Measurements from ENCODE around the gene NDUFV3. TPM values are rescaled to one million over a fixed set of nuclear protein-coding genes. Genes with fewer than 3 reads are reported as not detected.
"Not testable (repeated sequence)": the region's sequence is repeated elsewhere in the genome, so short reads cannot be mapped to it uniquely, and the experiment has no call there.

NDUFV3 gene
- total RNA-seq, 1 experiment from 2014 or later: 60.5 TPM

DNA sequence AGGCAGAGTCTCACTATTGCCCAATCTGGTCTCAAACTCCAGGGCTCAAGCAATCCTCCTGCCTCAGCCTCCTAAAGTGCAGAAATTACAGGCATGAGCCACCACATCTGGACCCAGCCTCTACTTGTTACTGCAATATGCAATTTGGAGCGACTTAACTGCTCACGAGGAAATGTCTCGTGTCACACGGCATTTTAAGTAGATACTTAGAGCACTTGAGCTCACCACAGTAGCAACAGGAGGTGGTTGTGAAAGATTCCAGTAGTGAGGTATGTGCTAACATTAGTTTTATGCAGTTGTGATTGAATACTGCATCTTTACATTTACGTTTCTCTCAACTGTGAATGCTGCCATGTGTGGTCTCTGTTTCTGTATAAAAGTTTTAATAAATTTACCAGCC is 5.8 kb upstream of the NDUFV3 start:
- no peak for DNase-seq (ENCODE audit: low read depth)

DNA sequence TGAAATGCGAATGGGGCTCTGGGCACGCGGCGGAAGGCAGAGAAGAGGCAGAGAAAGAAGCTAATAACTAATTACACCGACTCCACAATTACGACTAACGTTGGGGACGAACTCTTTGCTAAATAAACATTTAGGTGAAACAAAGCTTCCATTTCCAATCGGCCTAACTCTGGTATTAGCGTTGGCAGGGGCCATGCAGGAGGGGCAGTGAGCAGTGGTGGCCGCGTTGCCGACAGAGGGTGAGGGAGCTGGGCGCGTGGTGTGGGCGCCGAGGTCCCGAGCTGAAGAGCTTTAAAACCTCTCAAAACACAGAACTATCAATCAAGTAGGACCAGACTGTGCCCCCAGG is 553 bp upstream of the NDUFV3 start:
- DNase-seq (ENCODE audit: low read depth): no peak

DNA sequence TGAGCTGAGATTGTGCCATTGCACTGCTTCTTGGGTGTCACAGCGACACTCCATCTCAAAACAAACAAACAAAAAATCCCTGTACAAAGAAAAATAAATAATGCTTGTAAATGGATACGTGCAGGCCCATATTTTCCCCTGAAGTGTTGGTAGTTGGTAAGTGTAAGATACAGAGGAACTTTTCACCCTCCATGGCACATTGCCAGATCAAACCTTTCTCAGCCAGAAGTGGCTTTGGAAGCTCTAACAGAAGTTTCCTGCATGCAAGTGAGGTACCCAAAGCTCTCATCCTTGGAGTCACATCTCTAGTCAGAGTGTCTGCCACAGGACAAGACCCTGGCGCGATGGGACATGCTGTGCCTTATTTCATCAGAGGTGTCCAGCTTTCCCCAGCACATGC is 7.3 kb downstream of the NDUFV3 start:
- no peak for DNase-seq (ENCODE audit: low read depth)

DNA sequence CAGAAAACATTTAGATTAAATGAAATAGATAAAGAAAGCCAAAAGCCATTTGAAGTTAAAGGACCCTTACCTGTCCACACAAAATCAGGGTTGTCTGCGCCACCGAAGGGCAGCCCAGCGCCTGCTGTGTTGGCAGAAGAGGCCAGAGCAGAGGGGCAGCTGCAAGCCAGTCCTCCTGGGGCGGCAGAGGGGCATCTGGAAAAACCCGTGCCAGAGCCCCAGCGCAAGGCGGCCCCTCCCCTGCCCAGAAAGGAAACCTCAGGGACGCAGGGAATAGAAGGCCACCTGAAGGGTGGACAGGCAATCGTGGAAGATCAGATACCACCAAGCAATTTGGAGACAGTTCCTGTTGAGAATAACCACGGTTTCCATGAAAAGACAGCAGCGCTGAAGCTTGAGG is 10.7 kb downstream of the NDUFV3 start:
- DNase-seq (ENCODE audit: low read depth): no peak

DNA sequence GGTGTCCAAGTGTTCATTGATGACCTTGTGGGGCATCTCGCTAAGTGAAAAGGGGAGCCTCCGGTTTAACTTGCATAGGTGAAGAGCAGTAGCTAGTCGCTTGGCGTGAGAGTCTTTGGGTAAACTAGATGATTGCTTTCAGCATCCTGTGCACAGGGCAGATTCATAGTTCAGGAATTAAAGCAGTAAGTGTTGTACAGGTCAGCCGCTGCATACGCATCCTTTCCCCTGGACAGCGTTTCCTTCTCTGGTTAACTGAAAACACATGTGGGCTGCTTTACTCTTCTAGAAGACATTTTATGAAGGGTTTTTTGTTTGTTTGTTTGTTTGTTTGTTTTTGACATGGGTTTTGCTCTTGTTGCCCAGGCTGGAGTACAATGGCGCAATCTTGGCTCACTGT is 12.1 kb downstream of the NDUFV3 start:
- no peak for DNase-seq (ENCODE audit: low read depth)

DNA sequence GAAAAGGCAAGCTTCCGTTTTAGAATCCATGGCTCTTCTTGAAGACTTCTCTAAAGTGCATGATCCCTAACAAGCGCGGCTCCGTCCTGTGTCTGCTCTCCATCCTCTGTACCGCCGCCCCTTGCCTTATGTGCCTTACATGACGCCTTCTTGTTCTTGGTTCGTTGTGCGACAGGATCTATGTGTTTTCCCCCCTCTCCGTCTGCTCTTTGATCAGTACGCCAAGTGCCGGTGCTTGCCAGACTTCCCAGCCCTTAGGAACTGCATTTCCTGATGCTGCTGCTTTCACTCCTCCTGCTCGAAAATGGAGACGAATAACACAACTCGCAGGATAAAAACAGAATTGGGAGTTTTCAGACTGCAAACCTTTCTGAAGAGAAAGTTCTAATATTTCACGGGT is 13.1 kb downstream of the NDUFV3 start:
- no peak for DNase-seq (ENCODE audit: low read depth)

DNA sequence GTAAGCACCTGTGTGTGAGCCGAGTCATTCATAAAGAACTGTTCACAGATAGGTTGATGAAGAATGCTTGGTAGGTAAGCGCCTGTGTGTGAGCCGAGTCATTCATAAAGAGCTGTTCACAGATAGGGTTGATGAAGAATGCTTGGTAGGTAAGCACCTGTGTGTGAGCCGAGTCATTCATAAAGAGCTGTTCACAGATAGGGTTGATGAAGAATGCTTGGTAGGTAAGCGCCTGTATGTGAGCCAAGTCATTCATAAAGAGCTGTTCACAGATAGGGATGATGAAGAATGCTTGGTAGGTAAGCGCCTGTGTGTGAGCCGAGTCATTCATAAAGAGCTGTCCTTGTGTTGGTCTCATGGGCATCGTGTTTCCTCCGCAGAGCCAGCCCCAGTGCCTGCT is 15.4 kb downstream of the NDUFV3 start:
- not testable (repeated sequence) for DNase-seq (ENCODE audit: low read depth)

DNA sequence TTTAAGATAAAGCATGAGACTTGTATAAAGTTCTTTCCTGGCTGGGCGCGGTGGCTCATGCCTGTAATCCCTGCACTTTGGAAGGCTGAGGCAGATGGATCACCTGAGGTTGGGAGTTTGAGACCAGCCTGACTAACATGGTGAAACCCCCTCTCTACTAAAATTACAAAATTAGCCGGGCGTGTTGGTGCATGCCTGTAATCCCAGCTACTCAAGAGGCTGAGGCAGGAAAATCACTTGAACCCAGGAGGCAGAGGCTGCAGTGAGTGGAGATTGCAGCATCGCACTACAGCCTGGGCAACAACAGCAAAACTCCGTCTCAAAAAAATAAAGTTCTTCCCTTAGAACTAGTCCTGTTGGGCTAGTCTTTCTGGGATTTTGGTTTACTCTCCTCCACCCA is 18.8 kb downstream of the NDUFV3 start:
- DNase-seq (ENCODE audit: low read depth): not testable (repeated sequence)

DNA sequence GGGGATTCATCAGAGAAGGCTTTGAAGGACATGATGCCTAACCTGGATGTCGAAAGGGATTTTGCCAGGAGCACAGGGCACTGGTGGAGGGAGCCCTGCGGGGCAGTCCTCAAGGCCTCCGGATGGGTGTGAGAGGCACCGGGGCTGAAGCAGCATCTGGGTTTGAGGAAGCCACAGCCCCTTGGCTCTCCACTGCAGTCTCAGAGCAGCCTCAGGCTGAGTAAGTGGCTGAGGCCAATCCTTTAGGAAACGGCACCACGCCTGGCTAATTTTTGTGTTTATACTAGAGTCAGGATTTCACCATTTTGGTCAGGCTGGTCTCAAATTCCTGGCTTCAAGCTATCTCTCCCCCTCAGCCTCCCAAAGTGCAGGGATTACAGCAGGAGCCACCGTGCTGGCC is 20.4 kb downstream of the NDUFV3 start:
- no peak for DNase-seq (ENCODE audit: low read depth)

DNA sequence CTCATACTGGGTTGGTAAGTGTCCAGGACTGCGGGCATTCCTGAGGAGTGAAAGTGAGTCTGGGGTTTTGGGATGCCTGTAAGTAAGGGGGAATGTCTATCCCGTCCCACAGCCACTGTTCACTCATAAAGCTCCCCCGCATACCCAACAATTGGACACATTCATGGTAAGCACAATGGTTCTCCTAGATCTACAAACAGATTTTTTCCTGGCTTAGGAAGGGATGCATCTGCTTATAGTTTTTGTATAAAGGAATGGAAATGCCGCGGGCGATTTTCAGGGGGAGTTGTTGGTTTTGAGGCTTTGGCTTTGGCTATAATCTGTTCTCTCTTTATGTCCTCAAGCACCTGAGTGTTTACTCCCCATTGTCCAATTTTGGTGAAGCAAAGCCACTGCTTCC is 25.2 kb downstream of the NDUFV3 start:
- DNase-seq (ENCODE audit: low read depth): no peak

DNA sequence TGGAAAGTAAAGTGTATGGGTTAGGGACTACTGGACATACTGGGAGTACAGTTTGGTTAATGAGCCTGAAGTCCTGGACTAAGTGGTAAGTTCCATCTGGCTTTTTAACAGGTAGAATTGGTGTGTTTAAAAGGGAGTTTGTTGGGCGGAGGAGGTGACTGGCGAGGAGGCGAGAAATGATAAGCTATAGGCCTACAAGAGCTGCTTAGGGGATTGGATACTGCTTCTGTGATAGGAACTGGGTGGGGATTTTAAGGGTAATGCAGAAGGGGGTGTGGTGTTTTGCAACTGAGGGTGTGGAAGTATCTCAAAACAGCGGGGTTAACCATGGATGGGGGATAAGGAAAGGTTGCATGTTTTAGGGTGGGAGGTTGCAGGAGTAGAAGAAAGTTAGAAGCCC is 28.8 kb downstream of the NDUFV3 start:
- no peak for DNase-seq (ENCODE audit: low read depth)

DNA sequence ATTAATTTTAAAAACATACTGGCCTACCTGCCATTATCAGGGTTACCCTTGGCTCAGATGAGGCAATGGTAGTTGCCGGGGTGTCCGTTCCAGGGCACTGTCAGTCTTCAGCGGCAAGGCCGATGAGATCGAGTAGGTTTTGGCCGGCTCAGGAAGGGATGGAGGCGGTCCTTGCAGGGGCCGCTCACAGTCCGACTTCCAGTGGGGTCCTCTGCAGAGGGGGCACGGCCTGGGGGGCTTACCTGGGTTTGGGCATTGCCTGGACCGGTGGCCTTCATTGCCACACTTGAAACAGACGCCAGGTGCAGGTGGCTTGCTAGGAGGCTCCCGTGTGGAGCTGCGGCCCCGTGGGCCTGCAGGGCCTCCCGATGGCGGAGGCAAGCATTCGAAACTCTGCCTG is 29.8 kb downstream of the NDUFV3 start:
- DNase-seq (ENCODE audit: low read depth): no peak

DNA sequence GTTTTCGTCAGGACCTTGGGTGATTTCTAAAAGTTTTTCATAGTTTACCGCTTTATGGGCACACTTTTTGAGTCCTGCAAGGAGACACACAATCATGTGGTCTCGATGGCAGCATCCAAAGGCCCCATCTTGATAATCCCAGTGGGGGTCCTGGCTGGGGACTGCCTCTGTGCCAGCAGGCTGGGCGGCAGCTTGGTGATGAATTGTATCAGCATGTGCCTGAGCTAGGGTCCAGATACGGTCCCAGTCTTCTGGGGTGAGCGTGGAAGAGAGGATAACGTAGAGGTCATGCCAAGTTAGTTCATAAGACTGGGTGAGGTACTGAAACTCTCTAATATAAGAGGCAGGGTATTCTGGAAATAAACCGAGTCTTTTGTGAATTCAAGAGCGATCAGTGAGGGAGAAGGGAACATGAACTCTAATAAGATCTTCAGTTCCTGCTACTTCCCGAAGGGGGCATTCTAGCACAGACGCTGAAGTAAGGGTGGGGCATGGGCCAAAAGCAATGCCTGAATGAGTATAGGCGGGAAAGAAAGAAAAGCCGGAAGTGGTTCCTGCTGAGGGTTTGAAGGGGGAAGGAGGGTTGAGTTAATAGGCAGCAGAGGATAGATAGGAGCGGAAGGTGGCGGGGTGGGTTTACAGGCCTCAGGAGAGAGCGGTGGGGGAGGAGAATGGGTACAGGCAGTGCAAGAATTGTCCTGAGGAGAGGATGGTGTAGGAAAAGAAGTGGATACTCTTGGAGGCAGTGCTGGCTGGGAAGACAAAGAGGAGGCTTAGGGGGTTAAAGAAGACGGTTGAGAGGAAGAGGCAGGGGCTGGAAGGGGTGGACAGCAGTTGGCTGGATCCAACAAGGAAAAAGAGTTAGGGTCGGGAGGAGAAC is 30.7 kb downstream of the NDUFV3 start:
- DNase-seq (ENCODE audit: low read depth): peak; percentile 92

DNA sequence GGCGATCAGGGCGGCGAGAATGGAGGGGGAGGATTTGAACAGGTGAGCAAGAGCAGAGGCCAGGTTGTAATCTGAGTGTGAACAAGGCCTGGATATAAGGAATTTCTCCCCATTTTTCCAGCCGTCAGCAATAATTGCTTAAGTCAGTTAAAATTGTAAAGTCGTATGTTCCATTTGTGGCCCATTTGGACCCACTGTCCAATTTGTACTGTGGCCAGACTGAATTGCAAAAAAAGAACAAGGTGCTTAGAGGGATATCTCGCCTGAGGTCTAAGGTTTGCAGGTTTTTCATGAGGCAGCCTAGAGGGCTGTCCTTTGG is 31.3 kb downstream of the NDUFV3 start:
- no peak for DNase-seq (ENCODE audit: low read depth)

DNA sequence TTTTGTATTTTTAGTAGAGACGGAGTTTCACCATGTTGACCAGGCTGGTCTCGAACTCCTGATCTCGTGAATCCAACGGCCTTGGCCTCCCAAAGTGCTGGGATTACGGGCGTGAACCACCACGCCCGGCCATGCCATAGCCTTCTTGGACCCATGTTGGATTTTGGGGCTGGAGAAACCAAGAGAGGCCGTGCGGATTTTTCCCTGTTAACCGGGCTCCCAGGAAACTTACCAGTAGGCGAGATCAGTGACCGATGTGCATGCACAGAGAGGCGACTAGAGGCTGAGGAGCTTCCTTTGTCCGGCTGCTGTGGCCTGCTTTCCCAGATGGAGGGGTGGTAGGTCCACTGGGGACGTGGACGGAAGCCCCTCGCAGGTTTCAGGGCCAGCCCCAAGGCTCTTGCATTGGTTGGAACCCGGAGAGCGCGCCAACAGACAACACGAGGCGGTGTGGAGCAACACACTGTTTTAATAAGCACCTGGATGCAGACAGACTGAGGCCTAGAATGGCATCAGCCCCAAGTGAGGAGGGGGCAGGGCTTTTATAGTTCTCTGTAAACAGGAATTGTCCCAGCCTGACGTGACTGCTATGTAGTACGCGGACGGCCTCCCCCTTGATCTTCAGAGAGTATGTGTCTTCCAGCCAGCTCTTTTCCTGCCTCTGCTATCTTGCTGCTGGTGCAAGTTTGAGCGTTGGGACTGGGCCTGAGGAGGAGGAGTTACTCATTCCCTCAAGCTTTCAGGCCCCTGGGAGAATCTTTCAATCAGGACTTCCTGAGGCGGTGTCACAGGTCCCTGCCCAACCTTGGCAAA is 32.2 kb downstream of the NDUFV3 start, which contains the start of gene ERVH48-1:
Gene ERVH48-1, minus strand, starts transcription at position 517 of the 813 bp plus-strand sequence. CDS start 6,624 bp downstream, outside the sequence.
- no peak for DNase-seq (ENCODE audit: low read depth)

DNA sequence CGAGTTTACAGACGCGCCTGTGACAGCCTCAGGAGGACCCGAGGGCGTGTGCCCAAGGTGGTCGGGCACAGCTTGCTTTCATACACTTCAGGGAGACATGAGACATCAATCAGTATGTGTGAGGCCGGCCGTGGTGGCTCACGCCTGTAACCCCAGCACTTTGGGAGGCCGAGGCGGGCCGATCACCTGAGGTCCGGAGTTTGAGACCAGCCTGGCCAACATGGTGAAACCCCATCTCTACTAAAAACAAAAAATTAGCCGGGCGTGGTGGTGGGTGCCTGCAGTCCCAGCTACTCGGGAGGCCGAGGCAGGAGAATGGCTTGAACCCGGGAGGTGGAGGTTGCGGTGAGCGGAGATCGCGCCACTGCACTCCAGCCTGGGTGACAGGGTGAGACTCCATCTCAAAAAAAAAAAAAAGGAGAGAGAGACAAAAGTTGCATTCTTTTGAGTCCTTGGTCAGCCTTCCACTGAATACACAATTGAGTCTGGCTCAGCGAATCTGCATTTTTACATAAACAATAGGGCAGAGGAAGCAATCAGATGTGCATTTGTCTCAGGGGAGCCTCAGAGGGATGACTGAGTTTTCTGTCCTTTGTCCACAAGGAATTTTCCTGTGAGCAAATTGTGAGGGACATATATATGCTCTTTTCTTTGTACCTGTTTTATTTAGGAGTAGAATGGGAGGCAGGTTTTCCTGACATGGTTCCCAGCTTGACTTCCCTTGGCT is 34.5 kb downstream of the NDUFV3 start:
- DNase-seq (ENCODE audit: low read depth): not testable (repeated sequence)

DNA sequence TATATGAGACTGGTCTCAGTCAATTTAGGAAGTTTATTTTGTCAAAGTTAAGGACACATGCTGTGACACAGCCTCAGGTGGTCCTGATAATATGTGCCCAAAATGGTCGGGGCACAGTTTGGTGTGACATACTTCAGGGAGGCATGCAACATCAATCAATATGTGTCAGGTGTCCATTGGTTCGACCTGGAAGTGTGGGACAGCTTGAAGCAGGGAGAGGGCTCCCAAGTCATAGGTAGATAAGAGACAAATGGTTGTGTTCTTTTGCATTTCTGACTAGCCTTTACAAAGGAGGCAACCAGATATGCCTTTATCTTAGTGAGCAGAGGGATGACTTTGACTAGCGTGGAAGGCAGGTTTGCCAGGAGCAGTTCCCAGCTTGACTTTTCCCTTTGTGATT is 36.9 kb downstream of the NDUFV3 start:
- no peak for DNase-seq (ENCODE audit: low read depth)

DNA sequence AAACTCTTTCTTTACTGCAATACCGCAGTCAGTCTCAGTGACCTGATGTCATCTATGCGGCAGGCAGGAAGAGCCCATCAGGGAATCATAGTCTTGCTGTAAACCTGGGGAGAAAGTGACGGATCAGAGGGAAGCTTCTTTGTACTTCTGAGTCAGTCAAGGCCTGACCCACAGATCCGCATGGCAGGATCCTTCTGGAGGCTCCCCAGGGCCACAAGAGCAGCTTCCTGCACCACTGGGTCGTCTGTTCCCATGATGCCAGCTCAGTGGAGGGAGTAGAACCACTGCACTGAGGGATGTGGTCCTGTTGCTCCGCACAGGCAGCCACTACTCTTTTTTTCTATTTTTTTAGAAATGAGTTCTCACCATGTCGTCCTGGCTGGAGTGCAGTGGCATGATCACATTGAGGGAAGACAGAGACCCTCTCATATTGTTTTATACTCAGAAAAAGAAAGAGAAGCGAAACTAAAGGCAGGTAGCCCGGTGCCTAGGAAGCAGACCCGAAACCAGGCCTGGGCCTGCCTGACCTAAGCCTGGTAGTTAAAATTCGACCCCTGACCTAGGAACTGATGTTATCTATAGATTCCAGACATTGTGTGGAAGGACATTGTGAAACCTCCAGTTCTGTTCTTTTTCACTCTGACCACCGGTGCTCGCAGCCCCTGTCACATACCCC is 38.6 kb downstream of the NDUFV3 start:
- no peak for DNase-seq (ENCODE audit: low read depth)

DNA sequence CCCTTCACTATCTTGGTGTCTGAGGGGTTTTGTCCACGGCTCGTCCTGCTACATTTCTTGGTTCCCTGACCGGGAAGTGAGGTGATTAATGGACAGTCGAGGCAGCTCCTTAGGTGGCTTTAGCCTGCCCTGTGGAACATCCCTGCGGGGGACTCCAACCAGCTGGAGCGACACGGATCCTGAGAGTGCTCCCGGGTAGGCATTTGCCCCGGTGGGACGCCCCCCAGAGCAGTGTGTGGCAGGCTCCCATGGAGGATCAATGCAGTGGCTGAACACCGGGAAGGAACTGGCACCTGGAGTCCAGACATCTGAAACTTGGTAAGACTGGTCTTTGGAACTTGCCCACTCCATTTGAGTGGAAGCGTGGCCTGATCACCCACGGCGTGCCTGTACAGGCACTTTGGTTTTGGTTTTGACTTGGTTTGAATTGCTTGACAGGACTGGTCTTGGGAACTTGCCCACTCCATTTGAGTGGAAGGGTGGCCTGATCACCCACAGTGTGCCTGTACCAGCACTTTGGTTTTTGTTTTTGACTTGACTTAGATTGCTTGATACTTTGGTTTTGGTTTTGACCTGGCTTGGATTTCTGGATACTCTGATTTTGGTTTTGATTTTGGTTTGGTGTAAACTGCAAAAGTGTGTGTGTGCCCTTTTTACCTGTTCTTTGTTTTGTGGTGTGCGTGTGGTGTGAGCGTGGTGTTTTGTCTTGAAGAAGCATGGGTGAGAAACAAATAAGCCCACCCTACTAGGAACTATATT is 39.4 kb downstream of the NDUFV3 start:
- not testable (repeated sequence) for DNase-seq (ENCODE audit: low read depth)

DNA sequence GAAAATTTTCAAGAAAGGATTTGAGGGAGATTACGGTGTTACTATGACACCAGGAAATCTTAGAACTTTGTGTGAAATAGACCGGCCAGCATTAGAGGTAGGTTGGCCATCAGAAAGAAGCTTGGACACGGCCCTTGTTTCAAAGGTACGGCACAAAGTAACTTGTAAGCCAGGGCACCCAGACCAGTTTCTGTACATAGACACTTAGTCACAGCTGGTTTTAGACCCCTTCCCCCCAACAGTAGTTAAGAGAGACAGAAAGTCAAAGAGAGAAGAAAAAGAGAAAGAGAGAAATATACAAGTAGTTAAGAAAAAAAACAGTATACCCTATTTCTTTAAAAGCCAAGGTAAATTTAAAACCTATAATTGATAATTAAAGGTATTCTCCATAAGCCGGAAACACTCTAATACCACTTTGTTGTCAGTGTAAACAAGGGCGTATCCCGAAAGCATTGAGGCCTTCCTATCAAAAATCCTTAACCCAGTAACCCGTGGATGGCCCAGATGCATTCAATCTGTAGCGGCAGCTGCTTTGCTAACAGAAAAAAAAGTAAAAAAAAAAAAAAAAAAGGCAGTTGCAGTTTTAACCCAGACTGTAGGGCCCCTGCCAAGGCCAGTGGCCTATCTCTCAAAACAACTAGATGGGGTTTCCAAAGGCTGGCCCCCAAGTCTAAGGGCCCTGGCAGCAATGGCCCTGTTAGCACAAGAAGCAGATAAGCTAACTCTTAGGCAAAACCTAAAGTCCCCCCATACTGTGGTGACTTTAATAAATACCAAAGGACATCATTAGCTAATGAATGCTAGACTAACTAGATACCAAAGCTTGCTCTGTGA is 40.2 kb downstream of the NDUFV3 start:
- not testable (repeated sequence) for DNase-seq (ENCODE audit: low read depth)

Measured in M059J (cell line).